GM12875 (cell line): Measurements from ENCODE around the gene RAB3C.

Experiments
- H3K4me3 ChIP-seq: one replicate; pipeline ENCODE4 v1.5.1; 2011; ENCODE audit warnings: low read depth, low read length, control low read depth
- TF ChIP-seq, protein P1 (sequence below): IDR thresholded peaks from 2 replicates; pipeline ENCODE4 v1.5.1; 2011; ENCODE audit warnings: low read depth, mild to moderate bottlenecking, control low read depth, inconsistent platforms, low read length, moderate library complexity, borderline replicate concordance; ENCODE audit not compliant: insufficient read depth

Gene RAB3C

DNA sequence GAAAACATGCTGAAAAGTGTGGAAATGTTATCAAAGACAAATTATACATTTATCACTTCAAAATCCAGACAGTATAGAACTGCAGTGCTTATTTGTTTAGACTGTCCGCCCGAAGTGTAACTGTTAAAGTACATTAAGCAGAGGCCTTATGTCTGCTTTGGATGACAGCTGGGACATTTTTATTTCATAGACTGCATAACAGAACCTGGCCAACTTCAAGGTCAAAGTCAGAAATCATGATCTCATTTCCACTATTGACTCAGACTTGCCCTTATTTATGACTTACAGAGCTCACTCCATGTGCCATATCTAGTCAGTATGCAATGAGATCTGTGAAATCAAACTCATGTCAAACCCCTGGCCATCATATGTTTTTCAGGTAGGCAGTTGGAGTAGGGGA lies 87.7 kb downstream of the RAB3C start:
- TF ChIP-seq, protein P1, sequence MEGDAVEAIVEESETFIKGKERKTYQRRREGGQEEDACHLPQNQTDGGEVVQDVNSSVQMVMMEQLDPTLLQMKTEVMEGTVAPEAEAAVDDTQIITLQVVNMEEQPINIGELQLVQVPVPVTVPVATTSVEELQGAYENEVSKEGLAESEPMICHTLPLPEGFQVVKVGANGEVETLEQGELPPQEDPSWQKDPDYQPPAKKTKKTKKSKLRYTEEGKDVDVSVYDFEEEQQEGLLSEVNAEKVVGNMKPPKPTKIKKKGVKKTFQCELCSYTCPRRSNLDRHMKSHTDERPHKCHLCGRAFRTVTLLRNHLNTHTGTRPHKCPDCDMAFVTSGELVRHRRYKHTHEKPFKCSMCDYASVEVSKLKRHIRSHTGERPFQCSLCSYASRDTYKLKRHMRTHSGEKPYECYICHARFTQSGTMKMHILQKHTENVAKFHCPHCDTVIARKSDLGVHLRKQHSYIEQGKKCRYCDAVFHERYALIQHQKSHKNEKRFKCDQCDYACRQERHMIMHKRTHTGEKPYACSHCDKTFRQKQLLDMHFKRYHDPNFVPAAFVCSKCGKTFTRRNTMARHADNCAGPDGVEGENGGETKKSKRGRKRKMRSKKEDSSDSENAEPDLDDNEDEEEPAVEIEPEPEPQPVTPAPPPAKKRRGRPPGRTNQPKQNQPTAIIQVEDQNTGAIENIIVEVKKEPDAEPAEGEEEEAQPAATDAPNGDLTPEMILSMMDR: no peak
- no peak overlapping the region for H3K4me3 ChIP-seq

DNA sequence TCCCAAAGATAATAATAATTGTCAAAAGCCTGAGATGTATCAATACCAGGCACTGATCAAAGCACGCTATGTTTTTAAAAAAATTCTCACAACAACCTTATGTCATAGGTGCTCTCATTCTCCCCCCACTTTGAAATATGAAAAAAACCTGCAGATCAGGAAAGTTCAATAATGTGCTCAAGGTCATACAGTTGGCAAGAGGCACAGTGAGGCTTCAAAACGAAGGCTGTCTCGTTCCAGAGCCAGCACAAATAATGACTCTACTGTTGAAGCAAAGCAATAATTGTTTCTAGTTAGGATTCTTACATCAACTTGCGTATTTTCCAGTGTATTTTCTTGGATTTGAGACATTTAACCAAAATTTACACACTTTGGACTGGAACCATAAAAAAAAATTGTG lies 88.3 kb downstream of the RAB3C start:
- no peak overlapping the region for H3K4me3 ChIP-seq
- TF ChIP-seq, protein P1: no peak

DNA sequence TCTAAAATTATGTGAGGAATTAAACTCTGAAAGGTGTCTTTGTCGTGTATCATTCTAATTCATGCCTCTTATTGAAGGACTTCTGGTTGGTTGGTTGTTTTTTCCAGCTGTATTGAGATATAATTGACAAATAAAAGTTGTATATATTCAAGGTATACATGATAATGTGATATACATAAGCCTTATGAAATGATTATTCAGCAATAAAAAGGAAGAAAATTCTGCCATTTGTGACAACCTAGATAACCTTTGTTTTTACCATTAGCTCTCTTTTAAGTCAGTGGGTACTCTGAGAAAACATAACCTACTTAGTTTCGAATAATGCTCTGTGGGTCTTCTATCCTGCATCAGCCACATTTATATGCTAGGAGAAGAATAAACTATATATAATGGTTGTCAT lies 89.6 kb downstream of the RAB3C start:
- TF ChIP-seq, protein P1: no peak
- no peak overlapping the region for H3K4me3 ChIP-seq

DNA sequence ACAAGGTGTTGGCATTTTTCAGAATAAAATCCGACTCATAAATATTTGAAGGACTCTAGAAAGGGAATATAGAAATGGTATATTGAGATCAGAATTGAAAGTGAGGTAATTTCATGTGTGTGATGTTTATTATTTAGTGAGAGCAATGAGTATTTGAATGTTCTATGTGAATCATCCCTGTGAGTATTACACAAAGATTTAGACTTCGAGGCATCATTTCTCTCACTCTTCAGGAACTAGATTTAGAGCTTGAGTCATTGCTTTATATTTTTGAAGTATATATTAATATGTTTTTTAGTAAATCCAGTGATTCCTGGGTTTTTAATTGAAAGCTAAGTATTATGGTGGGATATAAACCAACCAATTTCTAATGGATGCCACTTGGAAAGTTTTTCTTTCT lies 91.2 kb downstream of the RAB3C start:
- H3K4me3 ChIP-seq: no peak overlapping the region
- TF ChIP-seq, protein P1: no peak

DNA sequence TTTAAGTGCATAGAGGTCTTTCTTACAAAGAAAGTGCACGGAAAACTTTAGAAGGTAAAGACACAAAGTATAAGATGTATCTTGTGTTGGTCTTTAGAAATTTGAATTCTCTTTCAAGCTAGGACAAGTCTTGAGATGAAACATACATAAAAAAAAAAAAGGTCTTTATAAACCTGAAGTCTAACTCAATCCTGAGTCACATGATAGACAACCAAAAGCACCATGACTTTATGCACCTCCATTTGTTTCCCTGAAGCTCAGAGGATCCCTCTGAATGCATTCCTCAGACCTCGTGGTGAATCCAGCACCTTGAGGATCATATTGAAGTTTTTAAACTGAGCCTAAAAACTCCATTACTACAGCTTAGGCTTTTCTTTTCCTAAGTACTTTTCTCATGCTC lies 91.8 kb downstream of the RAB3C start:
- TF ChIP-seq, protein P1: no peak
- H3K4me3 ChIP-seq: no peak overlapping the region

DNA sequence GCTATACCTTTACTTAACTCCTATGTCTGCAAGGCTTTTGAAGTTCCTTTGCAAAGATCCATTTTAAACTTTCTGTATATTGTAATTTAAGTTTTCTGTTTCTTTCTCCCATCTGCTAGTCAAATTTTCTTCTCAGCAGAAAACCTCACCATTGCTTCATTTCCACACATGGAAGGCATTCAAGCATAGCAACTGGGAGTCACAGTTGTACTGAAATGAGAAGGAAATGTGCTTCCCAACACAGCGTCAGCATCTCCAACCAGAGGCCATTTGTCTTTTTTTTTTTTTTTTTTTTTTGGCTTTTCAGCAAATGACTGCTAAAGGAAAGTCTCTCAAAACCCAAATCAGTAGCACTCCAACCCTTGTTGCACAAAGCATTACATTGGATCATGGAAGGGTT lies 92.5 kb downstream of the RAB3C start:
- TF ChIP-seq, protein P1: no peak
- no peak overlapping the region for H3K4me3 ChIP-seq

DNA sequence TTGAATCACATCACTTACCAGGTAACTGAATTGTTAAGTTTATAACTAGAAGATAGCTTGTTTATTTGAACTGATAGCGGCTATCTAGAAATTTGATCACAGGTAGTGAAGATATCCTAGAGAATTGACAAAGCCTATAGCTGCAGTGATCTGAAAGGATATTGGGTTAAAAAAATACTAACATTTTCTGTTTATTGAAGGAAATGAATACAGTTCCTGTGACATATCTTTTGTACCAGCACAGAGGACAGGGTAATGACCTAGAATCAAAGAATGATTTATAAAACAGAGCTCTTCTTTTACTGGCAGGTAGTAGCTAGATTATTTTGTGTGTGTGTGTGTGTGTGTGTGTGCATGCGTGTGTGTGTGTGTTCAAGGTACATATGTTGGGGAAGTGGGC lies 94.8 kb downstream of the RAB3C start:
- TF ChIP-seq, protein P1: no peak
- H3K4me3 ChIP-seq: no peak overlapping the region
